GM19240 (cell line): ENCODE measurements around the gene RTN4R.

Experiments used
- DNase-seq: peaks from one replicate; pipeline ENCODE4 v3.0.0; 2011; ENCODE audit warnings: low spot score; ENCODE audit not compliant: insufficient read length

The RTN4R gene

GRCh38 chr22:20217563-20217962 is 50.6 kb downstream of the RTN4R start:
- no peak for DNase-seq

GRCh38 chr22:20216863-20217499 is 51.1 kb downstream of the RTN4R start:
- no peak for DNase-seq

GRCh38 chr22:20215742-20216141 is 52.4 kb downstream of the RTN4R start:
- no peak for DNase-seq

GRCh38 chr22:20214853-20215252 is 53.3 kb downstream of the RTN4R start:
- DNase-seq, result no peak

GRCh38 chr22:20213833-20214708 is 54.0 kb downstream of the RTN4R start:
- no peak for DNase-seq

GRCh38 chr22:20212754-20213699 is 55.1 kb downstream of the RTN4R start:
- DNase-seq, result no peak

- no peak for DNase-seq
Observed at GRCh38 chr22:20211997-20212753, 55.9 kb downstream of the RTN4R start.

- no peak for DNase-seq
Observed at GRCh38 chr22:20211409-20211996, 56.6 kb downstream of the RTN4R start.

- no peak for DNase-seq
Observed at GRCh38 chr22:20210473-20211059, 57.6 kb downstream of the RTN4R start.

GRCh38 chr22:20209761-20210250 is 58.3 kb downstream of the RTN4R start:
- no peak for DNase-seq

- DNase-seq, result no peak
Observed at GRCh38 chr22:20208713-20209310, 59.3 kb downstream of the RTN4R start.

GRCh38 chr22:20207277-20208025 is 60.7 kb downstream of the RTN4R start:
- DNase-seq, result no peak

GRCh38 chr22:20206709-20207215 is 61.4 kb downstream of the RTN4R start:
- no peak for DNase-seq

GRCh38 chr22:20205964-20206708 is 62.0 kb downstream of the RTN4R start:
- peak; percentile 75 for DNase-seq

- no peak for DNase-seq
Observed at GRCh38 chr22:20205464-20205963, 62.6 kb downstream of the RTN4R start.

GRCh38 chr22:20204806-20205205 is 63.3 kb downstream of the RTN4R start:
- DNase-seq, result no peak

- no peak for DNase-seq
Observed at GRCh38 chr22:20204311-20204710, 63.8 kb downstream of the RTN4R start.
